ENCODE results near the gene CD164.
"Not testable (repeated sequence)": the region's sequence is repeated elsewhere in the genome, so short reads cannot be mapped to it uniquely, and the experiment has no call there.

Gene CD164

DNA sequence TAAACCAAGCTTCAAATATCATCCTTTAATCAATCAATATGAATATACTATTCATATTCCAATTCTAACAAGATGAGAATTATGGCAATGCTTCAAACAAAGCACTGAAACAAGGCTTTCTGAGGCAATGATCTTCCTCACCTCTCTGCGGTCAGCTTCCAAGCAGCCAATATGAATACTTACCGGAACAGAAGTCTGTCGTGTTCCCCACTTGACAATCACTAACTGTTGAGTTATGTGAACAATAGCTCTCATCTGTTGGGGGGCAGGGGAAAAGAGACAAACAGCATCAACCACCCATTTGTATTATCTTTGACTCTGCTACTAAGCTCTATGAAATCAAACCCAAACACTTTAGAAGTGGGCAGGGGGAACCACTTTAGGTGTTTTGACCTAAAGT, 4.5 kb downstream of the CD164 start:
- peak overlapping the region in 1 of 5 donors; percentile 21 for H3K9ac ChIP-seq (ENCODE audit: low read length in 5 of 5)
- H3K4me1 ChIP-seq (ENCODE audit: control insufficient read depth in 5 of 5, insufficient read depth in 5 of 5, low read length in 5 of 5) = peaks cover 0 to 60% (median 46%) of the 10 kb centered on the region in 5 donors
- no peak overlapping the region for H3K4me3 ChIP-seq (ENCODE audit: low read depth in 1 of 5, low read length in 5 of 5)
- H3K27me3 ChIP-seq (ENCODE audit: control insufficient read depth in 5 of 5, insufficient read depth in 4 of 5, low read length in 5 of 5) = no peaks in the 10 kb centered on the region
- peaks cover 32 to 54% (median 50%) of the 10 kb centered on the region in 5 donors for H3K36me3 ChIP-seq (ENCODE audit: control insufficient read depth in 5 of 5, insufficient read depth in 5 of 5, low read length in 5 of 5)
- H3K9me3 ChIP-seq (ENCODE audit: control insufficient read depth in 5 of 5, low read length in 5 of 5) = no peaks in the 10 kb centered on the region
- peak overlapping the region; percentile 12 for H3K27ac ChIP-seq (ENCODE audit: low read depth, low read length)

DNA sequence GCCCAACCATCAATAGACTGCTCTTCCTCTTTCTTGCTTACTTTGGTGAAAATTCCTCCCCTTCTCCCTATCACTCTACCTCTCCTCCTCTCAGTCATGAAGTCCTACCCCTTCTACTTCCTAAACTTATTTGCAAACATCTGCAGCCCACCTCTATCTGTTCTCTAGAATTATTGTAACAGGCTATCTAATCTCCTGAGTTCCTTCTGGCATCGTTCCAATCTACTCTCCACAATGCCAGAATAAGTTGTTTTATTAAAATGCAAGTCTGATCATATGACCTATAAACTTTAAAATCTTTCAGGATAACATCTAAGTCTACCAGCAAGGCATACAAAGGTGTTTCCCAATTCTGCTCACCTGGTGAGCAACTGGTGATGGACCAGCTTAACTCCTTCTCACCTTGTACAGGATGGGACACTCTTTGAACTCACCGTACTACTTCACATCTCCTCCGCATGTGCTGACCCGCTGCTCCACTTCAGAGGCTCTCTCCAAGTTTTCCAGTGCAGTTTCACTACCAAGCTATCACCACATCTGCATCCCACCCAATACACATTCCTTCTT, 7.9 kb downstream of the CD164 start:
- H3K27me3 ChIP-seq (ENCODE audit: control insufficient read depth in 5 of 5, insufficient read depth in 4 of 5, low read length in 5 of 5) = no peaks in the 10 kb centered on the region
- H3K4me1 ChIP-seq (ENCODE audit: control insufficient read depth in 5 of 5, insufficient read depth in 5 of 5, low read length in 5 of 5) = peaks cover 0 to 76% (median 35%) of the 10 kb centered on the region in 5 donors
- H3K9me3 ChIP-seq (ENCODE audit: control insufficient read depth in 5 of 5, low read length in 5 of 5) = no peaks in the 10 kb centered on the region
- peak overlapping the region; percentile 70 for H3K27ac ChIP-seq (ENCODE audit: low read depth, low read length)
- H3K36me3 ChIP-seq (ENCODE audit: control insufficient read depth in 5 of 5, insufficient read depth in 5 of 5, low read length in 5 of 5) = peaks cover 56 to 78% (median 72%) of the 10 kb centered on the region in 5 donors
- H3K4me3 ChIP-seq (ENCODE audit: low read depth in 1 of 5, low read length in 5 of 5) = no peak overlapping the region
- no peak overlapping the region for H3K9ac ChIP-seq (ENCODE audit: low read length in 5 of 5)

DNA sequence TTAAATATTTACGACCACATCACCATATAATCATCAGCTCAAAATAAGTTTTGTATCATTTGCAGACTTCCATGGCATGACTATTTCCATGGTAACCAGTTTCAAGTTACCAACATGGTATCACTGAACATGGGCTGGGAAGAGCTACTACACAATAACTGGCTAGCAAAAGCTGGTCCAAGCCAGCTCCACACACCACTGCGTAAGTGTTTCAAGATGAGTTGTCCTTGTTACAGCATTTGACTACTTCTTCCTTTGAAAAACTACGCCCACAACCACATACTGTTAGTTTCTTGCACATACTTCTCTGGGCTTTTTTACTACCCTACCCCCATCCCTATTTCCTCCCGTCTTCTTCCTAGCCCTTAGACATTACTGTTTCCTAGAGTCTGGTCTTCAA, 8.5 kb downstream of the CD164 start:
- Histone ChIP-seq H3K9me3 (ENCODE audit: control insufficient read depth in 5 of 5, low read length in 5 of 5) (no peaks in the 10 kb centered on the region), H3K36me3 (ENCODE audit: control insufficient read depth in 5 of 5, insufficient read depth in 5 of 5, low read length in 5 of 5) (peaks cover 59 to 83% (median 77%) of the 10 kb centered on the region in 5 donors), H3K27ac (ENCODE audit: low read depth, low read length) (peak overlapping the region; percentile 70), H3K27me3 (ENCODE audit: control insufficient read depth in 5 of 5, insufficient read depth in 4 of 5, low read length in 5 of 5) (no peaks in the 10 kb centered on the region), H3K4me1 (ENCODE audit: control insufficient read depth in 5 of 5, insufficient read depth in 5 of 5, low read length in 5 of 5) (peaks cover 0 to 70% (median 29%) of the 10 kb centered on the region in 5 donors), H3K4me3 (ENCODE audit: low read depth in 1 of 5, low read length in 5 of 5) (no peak overlapping the region), H3K9ac (ENCODE audit: low read length in 5 of 5) (no peak overlapping the region)

DNA sequence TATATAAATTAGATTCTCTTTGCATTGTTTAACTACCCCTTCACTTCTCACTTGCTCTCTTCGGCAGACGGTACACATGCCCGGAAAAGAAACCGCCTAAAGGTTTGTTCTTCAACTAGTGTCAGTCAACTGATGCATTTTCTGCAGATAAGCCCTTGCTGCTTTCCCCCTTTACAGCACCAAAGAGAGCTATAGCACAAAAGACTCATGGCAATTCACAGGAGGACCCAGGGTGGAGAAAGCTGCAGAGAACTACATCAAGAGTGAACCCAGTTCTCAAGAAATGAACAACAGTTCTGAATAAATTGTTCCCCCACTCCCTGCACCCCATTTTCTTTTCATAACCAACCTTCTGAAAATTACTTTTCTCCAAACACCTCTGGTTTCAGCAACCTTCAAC, 8.9 kb downstream of the CD164 start:
- Histone ChIP-seq H3K4me1 (ENCODE audit: control insufficient read depth in 5 of 5, insufficient read depth in 5 of 5, low read length in 5 of 5) (peaks cover 0 to 65% (median 26%) of the 10 kb centered on the region in 5 donors), H3K27me3 (ENCODE audit: control insufficient read depth in 5 of 5, insufficient read depth in 4 of 5, low read length in 5 of 5) (no peaks in the 10 kb centered on the region), H3K36me3 (ENCODE audit: control insufficient read depth in 5 of 5, insufficient read depth in 5 of 5, low read length in 5 of 5) (peaks cover 64 to 86% (median 81%) of the 10 kb centered on the region in 5 donors), H3K9me3 (ENCODE audit: control insufficient read depth in 5 of 5, low read length in 5 of 5) (no peaks in the 10 kb centered on the region), H3K9ac (ENCODE audit: low read length in 5 of 5) (no peak overlapping the region), H3K4me3 (ENCODE audit: low read depth in 1 of 5, low read length in 5 of 5) (no peak overlapping the region), H3K27ac (ENCODE audit: low read depth, low read length) (peak overlapping the region; percentile 70)

DNA sequence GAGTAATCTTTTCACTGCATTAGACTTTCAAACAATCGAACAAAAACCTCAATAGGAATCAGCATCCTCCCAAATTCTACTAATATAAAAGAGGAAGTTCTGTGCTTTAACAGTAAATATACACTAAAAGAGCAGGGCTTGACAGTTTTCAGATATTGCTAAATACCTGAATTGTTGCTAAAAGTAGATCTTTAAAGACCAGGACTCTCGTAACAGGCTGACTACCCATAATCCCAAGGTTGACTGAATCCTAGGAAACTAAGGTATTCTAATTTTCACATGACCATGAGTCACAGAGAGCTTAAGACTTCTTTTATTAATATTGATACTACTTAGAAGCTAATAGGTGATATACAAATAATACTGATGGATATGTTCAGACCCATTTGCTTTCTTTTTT, 10.1 kb downstream of the CD164 start:
- Histone ChIP-seq H3K4me3 (ENCODE audit: low read depth in 1 of 5, low read length in 5 of 5) (no peak overlapping the region), H3K4me1 (ENCODE audit: control insufficient read depth in 5 of 5, insufficient read depth in 5 of 5, low read length in 5 of 5) (peaks cover 0 to 53% (median 16%) of the 10 kb centered on the region in 5 donors), H3K27ac (ENCODE audit: low read depth, low read length) (peak overlapping the region; percentile 70), H3K27me3 (ENCODE audit: control insufficient read depth in 5 of 5, insufficient read depth in 4 of 5, low read length in 5 of 5) (no peaks in the 10 kb centered on the region), H3K36me3 (ENCODE audit: control insufficient read depth in 5 of 5, insufficient read depth in 5 of 5, low read length in 5 of 5) (peaks cover 68 to 86% (median 79%) of the 10 kb centered on the region in 5 donors), H3K9me3 (ENCODE audit: control insufficient read depth in 5 of 5, low read length in 5 of 5) (no peaks in the 10 kb centered on the region), H3K9ac (ENCODE audit: low read length in 5 of 5) (peak overlapping the region in 1 of 5 donors; percentile 20)

DNA sequence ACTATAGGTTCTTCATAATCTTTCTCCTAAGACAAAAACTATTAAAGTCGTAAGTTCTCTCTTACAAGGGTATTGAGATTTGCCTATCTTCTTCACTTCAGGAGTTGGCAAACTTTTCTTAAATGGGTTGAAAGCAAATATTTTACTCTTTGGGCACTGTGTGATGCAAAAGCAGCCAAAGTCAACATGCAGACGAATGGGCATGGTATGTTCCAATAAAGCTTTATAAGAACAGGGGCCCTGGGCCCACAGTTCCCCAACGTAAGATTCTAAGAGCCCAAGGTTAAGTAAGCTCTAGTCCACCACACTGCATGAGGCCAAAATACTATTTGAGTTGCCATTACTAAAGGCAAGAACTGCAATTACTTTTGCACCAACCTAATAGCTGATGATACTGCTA, 11.5 kb downstream of the CD164 start:
- Histone ChIP-seq H3K9ac (ENCODE audit: low read length in 5 of 5) (no peak overlapping the region), H3K4me3 (ENCODE audit: low read depth in 1 of 5, low read length in 5 of 5) (no peak overlapping the region), H3K27ac (ENCODE audit: low read depth, low read length) (peak overlapping the region; percentile 48), H3K27me3 (ENCODE audit: control insufficient read depth in 5 of 5, insufficient read depth in 4 of 5, low read length in 5 of 5) (no peaks in the 10 kb centered on the region), H3K4me1 (ENCODE audit: control insufficient read depth in 5 of 5, insufficient read depth in 5 of 5, low read length in 5 of 5) (peaks cover 0 to 47% (median 12%) of the 10 kb centered on the region in 5 donors), H3K36me3 (ENCODE audit: control insufficient read depth in 5 of 5, insufficient read depth in 5 of 5, low read length in 5 of 5) (peaks cover 70 to 83% (median 77%) of the 10 kb centered on the region in 5 donors), H3K9me3 (ENCODE audit: control insufficient read depth in 5 of 5, low read length in 5 of 5) (no peaks in the 10 kb centered on the region)

DNA sequence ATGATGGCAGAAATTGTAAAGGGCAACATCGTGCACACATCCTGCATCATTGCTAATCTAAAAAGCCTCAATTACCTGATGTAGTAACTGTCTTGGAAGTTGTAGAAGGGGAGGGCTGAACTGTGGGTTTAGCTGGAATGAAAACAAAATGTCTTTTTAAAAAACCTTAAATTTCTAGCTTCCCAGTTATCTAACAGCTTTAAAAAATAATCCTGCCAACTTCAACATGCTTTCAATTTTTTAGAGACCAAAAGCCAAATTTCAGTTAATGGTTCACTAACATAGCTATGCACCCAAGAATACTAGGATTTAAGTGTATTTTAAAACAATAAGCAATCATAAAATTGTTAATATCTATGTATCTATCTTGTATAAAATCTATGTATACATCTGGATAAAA, 11.9 kb downstream of the CD164 start:
- peak overlapping the region; percentile 48 for H3K27ac ChIP-seq (ENCODE audit: low read depth, low read length)
- H3K9ac ChIP-seq (ENCODE audit: low read length in 5 of 5) = no peak overlapping the region
- no peak overlapping the region for H3K4me3 ChIP-seq (ENCODE audit: low read depth in 1 of 5, low read length in 5 of 5)
- no peaks in the 10 kb centered on the region for H3K9me3 ChIP-seq (ENCODE audit: control insufficient read depth in 5 of 5, low read length in 5 of 5)
- H3K4me1 ChIP-seq (ENCODE audit: control insufficient read depth in 5 of 5, insufficient read depth in 5 of 5, low read length in 5 of 5) = peaks cover 0 to 47% (median 12%) of the 10 kb centered on the region in 5 donors
- H3K36me3 ChIP-seq (ENCODE audit: control insufficient read depth in 5 of 5, insufficient read depth in 5 of 5, low read length in 5 of 5) = peaks cover 67 to 79% (median 76%) of the 10 kb centered on the region in 5 donors
- H3K27me3 ChIP-seq (ENCODE audit: control insufficient read depth in 5 of 5, insufficient read depth in 4 of 5, low read length in 5 of 5) = no peaks in the 10 kb centered on the region

DNA sequence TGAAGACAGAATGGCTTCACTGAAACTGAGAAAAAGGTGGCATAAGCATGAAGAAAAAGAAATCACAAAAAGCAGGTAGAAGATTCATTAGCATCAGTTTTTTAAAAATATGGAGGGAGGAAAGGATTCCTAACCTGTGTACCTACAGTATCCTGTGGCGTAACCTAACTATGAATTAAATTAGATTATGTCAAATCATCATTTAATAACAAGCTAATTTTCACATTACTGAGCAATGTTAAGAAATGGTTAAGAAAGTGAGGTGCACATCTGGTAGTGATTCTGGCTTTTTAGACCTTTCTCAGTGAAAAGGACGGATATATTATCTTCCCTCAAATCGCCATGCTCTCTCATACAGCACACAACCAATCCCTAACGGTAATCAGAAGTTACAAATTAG, 12.5 kb downstream of the CD164 start:
- no peaks in the 10 kb centered on the region for H3K9me3 ChIP-seq (ENCODE audit: control insufficient read depth in 5 of 5, low read length in 5 of 5)
- H3K4me1 ChIP-seq (ENCODE audit: control insufficient read depth in 5 of 5, insufficient read depth in 5 of 5, low read length in 5 of 5) = peaks cover 0 to 41% (median 11%) of the 10 kb centered on the region in 5 donors
- no peak overlapping the region for H3K4me3 ChIP-seq (ENCODE audit: low read depth in 1 of 5, low read length in 5 of 5)
- H3K27ac ChIP-seq (ENCODE audit: low read depth, low read length) = no peak overlapping the region
- no peak overlapping the region for H3K9ac ChIP-seq (ENCODE audit: low read length in 5 of 5)
- H3K36me3 ChIP-seq (ENCODE audit: control insufficient read depth in 5 of 5, insufficient read depth in 5 of 5, low read length in 5 of 5) = peaks cover 62 to 77% (median 72%) of the 10 kb centered on the region in 5 donors
- no peaks in the 10 kb centered on the region for H3K27me3 ChIP-seq (ENCODE audit: control insufficient read depth in 5 of 5, insufficient read depth in 4 of 5, low read length in 5 of 5)

DNA sequence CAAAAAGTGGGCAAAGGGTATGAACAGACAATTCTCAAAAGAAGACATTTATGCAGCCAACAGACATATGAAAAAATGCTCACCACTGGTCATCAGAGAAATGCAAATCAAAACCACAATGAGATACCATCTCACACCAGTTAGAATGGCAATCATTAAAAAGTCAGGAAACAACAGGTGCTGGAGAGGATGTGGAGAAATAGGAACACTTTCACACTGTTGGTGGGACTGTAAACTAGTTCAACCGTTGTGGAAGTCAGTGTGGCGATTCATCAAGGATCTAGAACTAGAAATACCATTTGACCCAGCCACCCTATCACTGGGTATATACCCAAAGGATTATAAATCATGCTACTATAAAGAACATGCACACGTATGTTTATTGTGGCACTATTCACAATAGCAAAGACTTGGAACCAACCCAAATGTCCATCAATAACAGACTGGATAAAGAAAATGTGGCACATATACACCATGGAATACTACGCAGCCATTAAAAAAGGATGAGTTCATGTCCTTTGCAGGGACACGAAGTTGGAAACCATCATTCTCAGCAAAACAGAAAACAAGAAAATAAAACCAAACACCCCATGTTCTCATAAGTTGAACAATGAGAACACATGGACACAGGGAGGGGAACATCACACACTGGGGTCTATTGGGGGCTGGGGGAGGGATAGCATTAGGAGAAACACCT, 17.7 kb downstream of the CD164 start:
- H3K27ac ChIP-seq (ENCODE audit: low read depth, low read length); H3K9ac ChIP-seq (ENCODE audit: low read length in 5 of 5); H3K9me3 ChIP-seq (ENCODE audit: control insufficient read depth in 5 of 5, low read length in 5 of 5); H3K4me3 ChIP-seq (ENCODE audit: low read depth in 1 of 5, low read length in 5 of 5); H3K27me3 ChIP-seq (ENCODE audit: control insufficient read depth in 5 of 5, insufficient read depth in 4 of 5, low read length in 5 of 5): not testable (repeated sequence)
- peaks cover 0 to 23% (median 20%) of the 10 kb centered on the region in 5 donors for H3K4me1 ChIP-seq (ENCODE audit: control insufficient read depth in 5 of 5, insufficient read depth in 5 of 5, low read length in 5 of 5)
- H3K36me3 ChIP-seq (ENCODE audit: control insufficient read depth in 5 of 5, insufficient read depth in 5 of 5, low read length in 5 of 5) = peaks cover 43 to 71% (median 48%) of the 10 kb centered on the region in 5 donors

DNA sequence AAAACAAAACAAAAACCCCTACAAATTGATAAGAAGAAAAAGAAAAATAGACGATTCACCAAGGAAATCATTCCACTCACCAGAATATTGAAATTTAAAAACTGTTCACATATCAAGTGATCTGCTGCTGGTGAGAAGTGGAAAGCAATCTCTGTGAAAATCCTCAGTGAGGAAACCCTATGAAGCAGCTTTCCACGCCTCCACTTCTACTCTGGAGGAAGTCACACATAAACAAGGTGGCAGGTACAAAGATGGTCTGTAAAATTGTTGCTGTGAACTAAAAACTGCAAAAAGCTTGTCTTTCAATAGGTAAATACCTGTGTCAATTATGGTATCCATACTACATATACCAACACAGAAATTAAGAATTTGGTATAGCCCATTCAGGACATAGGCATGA, 18.5 kb downstream of the CD164 start:
- H3K9me3 ChIP-seq (ENCODE audit: control insufficient read depth in 5 of 5, low read length in 5 of 5) = peaks cover 0 to 4% (median 0%) of the 10 kb centered on the region in 5 donors
- H3K4me3 ChIP-seq (ENCODE audit: low read depth in 1 of 5, low read length in 5 of 5) = no peak overlapping the region
- peaks cover 0 to 23% (median 20%) of the 10 kb centered on the region in 5 donors for H3K4me1 ChIP-seq (ENCODE audit: control insufficient read depth in 5 of 5, insufficient read depth in 5 of 5, low read length in 5 of 5)
- no peak overlapping the region for H3K27ac ChIP-seq (ENCODE audit: low read depth, low read length)
- peaks cover 42 to 67% (median 48%) of the 10 kb centered on the region in 5 donors for H3K36me3 ChIP-seq (ENCODE audit: control insufficient read depth in 5 of 5, insufficient read depth in 5 of 5, low read length in 5 of 5)
- H3K27me3 ChIP-seq (ENCODE audit: control insufficient read depth in 5 of 5, insufficient read depth in 4 of 5, low read length in 5 of 5) = no peaks in the 10 kb centered on the region
- H3K9ac ChIP-seq (ENCODE audit: low read length in 5 of 5) = no peak overlapping the region
